GM12864 (cell line): ENCODE data around the gene ANGPTL8.

Experiments
- DNase-seq: peaks from one replicate; pipeline ENCODE4 v3.0.0-alpha.2; 2011; ENCODE audit warnings: low read depth
- H3K4me3 ChIP-seq: 2 replicates; pipeline ENCODE4 v1.5.1; 2011; ENCODE audit warnings: mild to moderate bottlenecking, low read depth, low read length, control low read depth
- CTCF ChIP-seq: IDR thresholded peaks from 2 replicates; pipeline ENCODE4 v1.5.1; 2011; ENCODE audit warnings: low read depth, mild to moderate bottlenecking, moderate library complexity, low read length, control low read depth, inconsistent platforms; ENCODE audit errors: missing control alignments

ANGPTL8 gene

GRCh38 chr19:11204076-11204602, 35.3 kb upstream of the ANGPTL8 start:
- TF ChIP-seq CTCF = no peak
- DNase-seq = no peak
- no peak overlapping the region for H3K4me3 ChIP-seq

- DNase-seq = no peak
- no peak for TF ChIP-seq CTCF
- no peak overlapping the region for H3K4me3 ChIP-seq
These were observed 34.5 kb upstream of the ANGPTL8 start for GRCh38 chr19:11204943-11205349.

- no peak for TF ChIP-seq CTCF
- H3K4me3 ChIP-seq = no peak overlapping the region
- peak; percentile 66 for DNase-seq
These were observed 33.4 kb upstream of the ANGPTL8 start for GRCh38 chr19:11205939-11206570.

GRCh38 chr19:11208561-11209471, 30.6 kb upstream of the ANGPTL8 start:
- no peak overlapping the region for H3K4me3 ChIP-seq
- DNase-seq = no peak
- no peak for TF ChIP-seq CTCF

GRCh38 chr19:11209839-11210655, 29.4 kb upstream of the ANGPTL8 start:
- no peak overlapping the region for H3K4me3 ChIP-seq
- DNase-seq = no peak
- no peak for TF ChIP-seq CTCF

GRCh38 chr19:11210656-11210928, 28.8 kb upstream of the ANGPTL8 start:
- H3K4me3 ChIP-seq = no peak overlapping the region
- DNase-seq = no peak
- TF ChIP-seq CTCF = no peak
